B cell (primary cell): Measurements from ENCODE around the gene CEP63. TPM values are rescaled to one million over a fixed set of nuclear protein-coding genes. Genes with fewer than 3 reads are reported as not detected.

Experiments used
- ATAC-seq: fragments of 200-7000 bp; cut with Tn5 transposase; one replicate; pipeline ENCODE4 v1.10.0; 2021; ENCODE audit warnings: low read depth, mild to moderate bottlenecking, moderate number of reproducible peaks, moderate library complexity
- CTCF ChIA-PET: fragments of 350-600 bp; sonication (Branson Sonifier 250); formaldehyde crosslinking; loops from one replicate; lab custom pipeline; 2021; ENCODE audit warnings: antibody characterized with exemption, inconsistent platforms; lab: Charles Lee
- POLR2A ChIA-PET: fragments of 350-600 bp; sonication (Branson Sonifier 250); formaldehyde crosslinking; loops from one replicate; lab custom pipeline; 2021; ENCODE audit warnings: antibody characterized with exemption; lab: Charles Lee
- DNase-seq: peaks from one replicate; pipeline ENCODE4 v3.0.0; 2013
- H2AFZ ChIP-seq: 2 replicates; pipeline ENCODE4 v1.6.1; 2012; ENCODE audit warnings: mild to moderate bottlenecking, low read depth, low read length; ENCODE audit not compliant: insufficient read depth, poor library complexity, severe bottlenecking
- H3K27ac ChIP-seq, 2 donors: 1 replicate in 1 of 2; 2 replicates in 1 of 2; pipeline ENCODE4 v1.5.1; 2012 to 2013; ENCODE audit warnings: low read length in 2 of 2, mild to moderate bottlenecking in 2 of 2, moderate library complexity in 1 of 2
- H3K27me3 ChIP-seq, 4 experiments: fragments of 200-600 bp in 1 of 4; sonication (generic) in 1 of 4; replicated peaks in 1 of 4; 1 replicate in 2 of 4; 2 replicates in 2 of 4; pipeline versions ENCODE4 v1.6.1 to v1.7.0; 2013 to 2016; ENCODE audit warnings: low read length in 3 of 4, mild to moderate bottlenecking in 2 of 4, mixed read lengths in 1 of 4, moderate library complexity in 1 of 4; ENCODE audit not compliant: insufficient read depth in 4 of 4, control insufficient read depth in 3 of 4; ENCODE audit errors: control extremely low read depth in 1 of 4
- H3K36me3 ChIP-seq, 2 experiments: replicated peaks in 1 of 2; 1 replicate in 1 of 2; 2 replicates in 1 of 2; pipeline versions ENCODE4 v1.6.1 to v1.7.1; 2013; ENCODE audit warnings: low read length in 1 of 2; ENCODE audit not compliant: insufficient read depth in 2 of 2, control insufficient read depth in 1 of 2; ENCODE audit errors: control extremely low read depth in 1 of 2, extremely low read depth in 1 of 2
- H3K4me1 ChIP-seq, 2 donors: fragments of 200-600 bp in 1 of 2; sonication (generic) in 1 of 2; 1 replicate in 1 of 2; 2 replicates in 1 of 2; pipeline versions ENCODE4 v1.5.1 to v1.6.1; 2013 to 2017; ENCODE audit warnings: low read length in 2 of 2; ENCODE audit not compliant: control insufficient read depth in 2 of 2, insufficient read depth in 2 of 2
- H3K4me2 ChIP-seq: replicated peaks from 2 replicates; pipeline ENCODE3; 2012; ENCODE audit warnings: mild to moderate bottlenecking, low read depth, low read length; ENCODE audit not compliant: poor library complexity, severe bottlenecking
- H3K4me3 ChIP-seq, 5 experiments: fragments of 200-600 bp in 1 of 5; sonication (generic) in 1 of 5; 1 replicate in 3 of 5; 2 replicates in 2 of 5; pipeline versions ENCODE4 v1.5.1 to v1.7.0; 2011 to 2016; ENCODE audit warnings: low read length in 4 of 5, mild to moderate bottlenecking in 4 of 5, low read depth in 2 of 5, control low read depth in 1 of 5, moderate library complexity in 1 of 5; ENCODE audit not compliant: insufficient read depth in 1 of 5; ENCODE audit errors: control extremely low read depth in 1 of 5, extremely low read depth in 1 of 5
- H3K79me2 ChIP-seq: fragments of 200-600 bp; sonication (generic); one replicate; pipeline ENCODE4 v1.6.0; 2016; ENCODE audit warnings: low read length; ENCODE audit not compliant: control insufficient read depth, insufficient read depth
- H3K9ac ChIP-seq: fragments of 200-600 bp; sonication (generic); 2 replicates; pipeline ENCODE4 v1.6.1; 2017; ENCODE audit warnings: mild to moderate bottlenecking, low read length, moderate library complexity
- H3K9me3 ChIP-seq, 3 donors: one replicate each; pipeline versions ENCODE4 v1.6.1 to v1.7.1; 2013; ENCODE audit warnings: low read length in 2 of 3; ENCODE audit not compliant: control insufficient read depth in 2 of 3, insufficient read depth in 1 of 3; ENCODE audit errors: control extremely low read depth in 1 of 3
- H4K20me1 ChIP-seq: 2 replicates; pipeline ENCODE4 v1.6.0; 2012; ENCODE audit warnings: mild to moderate bottlenecking, low read length; ENCODE audit not compliant: insufficient read depth, control insufficient read depth, poor library complexity, severe bottlenecking
- H3K27ac Mint-ChIP-seq: one replicate; pipeline ENCODE4 v1.8.0; 2021; ENCODE audit warnings: mixed read lengths
- H3K27me3 Mint-ChIP-seq: one replicate; pipeline ENCODE4 v1.8.0; 2021; ENCODE audit warnings: mixed read lengths
- H3K4me1 Mint-ChIP-seq: one replicate; pipeline ENCODE4 v1.8.0; 2021; ENCODE audit warnings: mixed read lengths
- H3K4me3 Mint-ChIP-seq: one replicate; pipeline ENCODE4 v1.8.0; 2021; ENCODE audit warnings: mixed read lengths
- H3K9me3 Mint-ChIP-seq: one replicate; pipeline ENCODE4 v1.8.0; 2022; ENCODE audit warnings: mixed read lengths; ENCODE audit not compliant: insufficient read depth
- EZH2 ChIP-seq: IDR thresholded peaks from 2 replicates; pipeline ENCODE4 v1.6.1; 2012; ENCODE audit warnings: borderline replicate concordance, low read depth, mild to moderate bottlenecking, moderate library complexity, low read length; ENCODE audit not compliant: insufficient read depth, poor library complexity, severe bottlenecking
- WGBS: methylation state at CpG from one replicate; pipeline ENCODE4 v1.1.5; 2013; ENCODE audit warnings: missing lambda C conversion rate; ENCODE audit not compliant: insufficient coverage; 5-methylcytosine and 5-hydroxymethylcytosine counted together
- intact Hi-C: fragments of 100-400 bp; cut with micrococcal nuclease; formaldehyde crosslinking; loops from one replicate; pipeline ENCODE4 v1.10.0; 2022
- polyA plus RNA-seq: library from polyadenylated mRNA; depleted of rRNA; stranded (reverse); fragments of >200 nt; gene quantifications from 2 replicates; pipeline ENCODE4 v1.2.3, GENCODE V29; 2012
- total RNA-seq, 2 donors: library from RNA; stranded (reverse); fragments of 120-200 nt in 1 of 2; gene quantifications; 1 replicate in 1 of 2; 2 replicates in 1 of 2; pipeline versions ENCODE4 v1.2.3 to v1.2.4, GENCODE V29; 2013 to 2022
- TF ChIP-seq, protein P1 (sequence below): fragments of 200-600 bp; IDR thresholded peaks from one replicate; pipeline ENCODE4 v1.8.0; 2022; ENCODE audit warnings: antibody characterized with exemption, mild to moderate bottlenecking

CEP63 gene
- total and polyA plus RNA-seq, 2 donors (not counting 1 experiment from before 2014, with no cell fraction given): 9.6 to 35.6 TPM

DNA sequence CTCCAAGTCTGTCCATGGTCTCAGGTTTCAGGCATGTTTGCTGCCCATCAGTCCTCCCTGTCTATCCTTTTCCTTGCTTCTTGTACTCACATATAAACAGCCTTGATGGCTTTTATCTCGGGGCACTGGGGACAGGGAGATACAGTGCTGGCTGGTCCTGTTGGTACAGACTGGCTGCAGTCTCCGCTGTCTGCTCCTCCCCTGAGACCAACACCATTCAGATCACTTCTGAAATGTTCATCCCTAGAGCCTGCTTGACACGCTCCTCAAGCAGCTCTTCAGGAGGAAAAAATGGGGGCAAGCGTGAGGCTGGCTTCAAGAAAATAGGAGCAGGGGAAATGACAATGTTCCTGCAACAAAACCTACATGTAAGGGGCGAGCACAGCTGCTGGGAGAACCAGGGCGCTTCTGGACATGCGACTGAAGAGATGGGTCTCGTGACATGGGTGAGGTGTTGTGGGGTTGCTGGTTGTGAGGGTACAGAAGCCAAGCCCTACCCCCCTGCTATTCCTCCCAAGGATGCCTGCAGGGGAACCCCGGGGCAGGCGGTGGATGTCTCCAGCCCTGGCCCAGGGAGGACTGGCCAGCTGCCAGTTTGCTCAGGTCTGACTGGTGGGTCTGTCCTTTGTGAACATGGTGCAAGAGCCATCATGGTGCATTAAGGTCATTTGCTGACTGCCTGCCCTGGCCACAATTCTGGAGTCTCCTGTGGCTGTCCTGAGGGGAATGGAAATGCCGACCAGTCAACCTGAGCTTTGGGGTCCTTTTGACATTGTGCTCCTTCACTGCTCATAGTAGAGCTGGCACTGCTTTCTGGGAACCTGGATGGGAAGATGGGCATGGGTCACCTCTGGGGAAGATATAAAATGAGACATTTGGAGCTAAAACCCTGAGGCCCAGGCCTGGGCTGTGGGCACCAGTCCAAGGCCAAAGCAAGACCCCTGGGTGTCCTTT lies 124.9 kb downstream of the CEP63 start:
- TF ChIP-seq EZH2: no peak
- TF ChIP-seq, protein P1, sequence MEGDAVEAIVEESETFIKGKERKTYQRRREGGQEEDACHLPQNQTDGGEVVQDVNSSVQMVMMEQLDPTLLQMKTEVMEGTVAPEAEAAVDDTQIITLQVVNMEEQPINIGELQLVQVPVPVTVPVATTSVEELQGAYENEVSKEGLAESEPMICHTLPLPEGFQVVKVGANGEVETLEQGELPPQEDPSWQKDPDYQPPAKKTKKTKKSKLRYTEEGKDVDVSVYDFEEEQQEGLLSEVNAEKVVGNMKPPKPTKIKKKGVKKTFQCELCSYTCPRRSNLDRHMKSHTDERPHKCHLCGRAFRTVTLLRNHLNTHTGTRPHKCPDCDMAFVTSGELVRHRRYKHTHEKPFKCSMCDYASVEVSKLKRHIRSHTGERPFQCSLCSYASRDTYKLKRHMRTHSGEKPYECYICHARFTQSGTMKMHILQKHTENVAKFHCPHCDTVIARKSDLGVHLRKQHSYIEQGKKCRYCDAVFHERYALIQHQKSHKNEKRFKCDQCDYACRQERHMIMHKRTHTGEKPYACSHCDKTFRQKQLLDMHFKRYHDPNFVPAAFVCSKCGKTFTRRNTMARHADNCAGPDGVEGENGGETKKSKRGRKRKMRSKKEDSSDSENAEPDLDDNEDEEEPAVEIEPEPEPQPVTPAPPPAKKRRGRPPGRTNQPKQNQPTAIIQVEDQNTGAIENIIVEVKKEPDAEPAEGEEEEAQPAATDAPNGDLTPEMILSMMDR: no peak
- Mint-ChIP-seq H3K9me3 (no peaks in the 10 kb centered on the region), H3K4me3 (no peak overlapping the region), H3K27ac (no peak overlapping the region), H3K4me1 (no peaks in the 10 kb centered on the region), H3K27me3 (no peaks in the 10 kb centered on the region)
- no peak for ATAC-seq
- Histone ChIP-seq H3K27me3 (peaks cover 0 to 4% (median 0%) of the 10 kb centered on the region in 4 experiments), H3K4me3 (no peak overlapping the region), H3K9me3 (no peaks in the 10 kb centered on the region), H4K20me1 (no peaks in the 10 kb centered on the region), H3K36me3 (no peaks in the 10 kb centered on the region), H3K27ac (no peak overlapping the region), H3K4me2 (no peak overlapping the region), H3K4me1 (no peaks in the 10 kb centered on the region), H3K9ac (no peak overlapping the region), H2AFZ (no peak overlapping the region), H3K79me2 (no peaks in the 10 kb centered on the region)
- intact Hi-C loops: no loop called here
- CTCF ChIA-PET: interaction anchor here (0.7 kb wide), 1 partner anchor 10 kb away, joined by 4 read pairs; no protein-coding TSS in a partner anchor
- WGBS: 84% methylated on average over 6 of the region's 11 CpGs
- POLR2A ChIA-PET: no interaction called here
- DNase-seq: no peak

DNA sequence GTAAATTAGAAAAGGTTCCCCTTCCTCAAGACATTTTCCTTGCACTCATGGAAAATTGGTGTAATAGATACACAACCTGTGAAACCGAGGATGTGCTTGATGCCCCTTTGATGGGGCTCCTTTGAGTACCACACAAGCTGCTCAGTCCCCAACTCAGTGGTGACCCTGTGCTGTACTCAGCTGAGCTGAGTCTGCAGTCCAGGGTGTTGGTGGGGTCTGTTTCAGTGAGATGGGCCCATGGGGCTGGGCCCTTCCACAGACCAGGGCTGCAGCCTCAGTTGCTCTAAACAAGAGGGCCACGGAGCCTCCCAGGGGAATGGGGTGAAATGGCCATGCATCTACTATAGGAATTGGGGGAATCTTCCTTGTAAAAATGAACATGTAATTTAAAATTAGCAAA lies 125.7 kb downstream of the CEP63 start:
- Histone ChIP-seq H2AFZ (no peak overlapping the region), H3K4me2 (no peak overlapping the region), H3K27me3 (peaks cover 0 to 4% (median 0%) of the 10 kb centered on the region in 4 experiments), H3K4me1 (no peaks in the 10 kb centered on the region), H3K27ac (no peak overlapping the region), H3K9me3 (no peaks in the 10 kb centered on the region), H3K79me2 (no peaks in the 10 kb centered on the region), H3K9ac (no peak overlapping the region), H3K4me3 (no peak overlapping the region), H3K36me3 (no peaks in the 10 kb centered on the region), H4K20me1 (no peaks in the 10 kb centered on the region)
- no CpG with 5 or more reads among the region's 2 CpGs for WGBS
- ChIA-PET CTCF (interaction anchor here (0.7 kb wide), 1 partner anchor 11 kb away, joined by 4 read pairs; no protein-coding TSS in a partner anchor), POLR2A (no interaction called here)
- TF ChIP-seq EZH2: no peak
- TF ChIP-seq, protein P1: no peak
- DNase-seq: no peak
- Mint-ChIP-seq H3K27ac (no peak overlapping the region), H3K27me3 (no peaks in the 10 kb centered on the region), H3K9me3 (no peaks in the 10 kb centered on the region), H3K4me3 (no peak overlapping the region), H3K4me1 (no peaks in the 10 kb centered on the region)
- no peak for ATAC-seq
- intact Hi-C loops: no loop called here
